Aortic smooth muscle cell (primary cell): Measurements from ENCODE around the gene TRPC1. TPM values are rescaled to one million over a fixed set of nuclear protein-coding genes. Genes with fewer than 3 reads are reported as not detected.

Experiments used
- total RNA-seq: library from RNA; depleted of rRNA; stranded (reverse); fragments of >200 nt; gene quantifications from 2 replicates; pipeline ENCODE4 v1.2.3, GENCODE V29; 2014

TRPC1 gene
- total RNA-seq: 28.4 and 32.4 TPM in 2 replicates

GRCh38 chr3:142723968-142724681, at the start of gene TRPC1:
Gene TRPC1 (plus strand): TSS chr3:142724034. CDS start chr3:142724560, 526 bp downstream.

Other genes with a start within 250 kb of the TRPC1 start
- gene ATR, start 145.3 kb upstream of the TRPC1 start, total RNA-seq: 20.6 and 28.9 TPM in 2 replicates
- gene PLS1, start 127.6 kb upstream of the TRPC1 start, total RNA-seq: 0.37 and 0.66 TPM in 2 replicates
- gene PCOLCE2, start 165.0 kb downstream of the TRPC1 start, total RNA-seq: 586 and 643 TPM in 2 replicates
- gene PAQR9, start 239.6 kb downstream of the TRPC1 start, total RNA-seq: 0.25 and 0.40 TPM in 2 replicates